Neural cell (in vitro differentiated cells): Measurements from ENCODE around the gene OR52E4.

Source experiments
- EP300 ChIP-seq: fragments of 450-650 bp; conservative IDR thresholded peaks from 2 replicates; pipeline ENCODE4 v1.6.1; 2014; ENCODE audit warnings: antibody characterized with exemption, mild to moderate bottlenecking, moderate library complexity; ENCODE audit not compliant: poor library complexity, severe bottlenecking
- EZH2 ChIP-seq: fragments of 200-600, 300-800 bp; shearing (Covaris generic), sonication (generic); IDR thresholded peaks from 2 replicates; pipeline ENCODE4 v1.6.1; 2014; ENCODE audit warnings: antibody characterized with exemption, low read length, borderline replicate concordance, mild to moderate bottlenecking; ENCODE audit not compliant: insufficient read depth, poor library complexity, severe bottlenecking
- MXI1 ChIP-seq: fragments of 450-650 bp; conservative IDR thresholded peaks from 2 replicates; pipeline ENCODE4 v1.6.1; 2014; ENCODE audit warnings: antibody characterized with exemption, mild to moderate bottlenecking; ENCODE audit not compliant: poor library complexity, severe bottlenecking
- POLR2AphosphoS5 ChIP-seq: IDR thresholded peaks from 2 replicates; pipeline ENCODE4 v1.6.1; 2012
- RAD21 ChIP-seq: fragments of 450-650 bp; conservative IDR thresholded peaks from 2 replicates; pipeline ENCODE4 v1.6.1; 2014; ENCODE audit warnings: antibody characterized with exemption, mild to moderate bottlenecking, moderate library complexity
- TAF1 ChIP-seq: IDR thresholded peaks from 2 replicates; pipeline ENCODE4 v1.6.1; 2012; ENCODE audit warnings: low read depth
- TF ChIP-seq, protein P1 (sequence below): fragments of 450-650 bp; IDR thresholded peaks from 2 replicates; pipeline ENCODE4 v1.5.1; 2014; ENCODE audit warnings: antibody characterized with exemption, mild to moderate bottlenecking, moderate library complexity; ENCODE audit not compliant: poor library complexity, severe bottlenecking
- TF ChIP-seq, protein P2 (sequence below): IDR thresholded peaks from 2 replicates; pipeline ENCODE4 v1.6.1; 2012; ENCODE audit warnings: borderline replicate concordance

- TF ChIP-seq, protein P1, sequence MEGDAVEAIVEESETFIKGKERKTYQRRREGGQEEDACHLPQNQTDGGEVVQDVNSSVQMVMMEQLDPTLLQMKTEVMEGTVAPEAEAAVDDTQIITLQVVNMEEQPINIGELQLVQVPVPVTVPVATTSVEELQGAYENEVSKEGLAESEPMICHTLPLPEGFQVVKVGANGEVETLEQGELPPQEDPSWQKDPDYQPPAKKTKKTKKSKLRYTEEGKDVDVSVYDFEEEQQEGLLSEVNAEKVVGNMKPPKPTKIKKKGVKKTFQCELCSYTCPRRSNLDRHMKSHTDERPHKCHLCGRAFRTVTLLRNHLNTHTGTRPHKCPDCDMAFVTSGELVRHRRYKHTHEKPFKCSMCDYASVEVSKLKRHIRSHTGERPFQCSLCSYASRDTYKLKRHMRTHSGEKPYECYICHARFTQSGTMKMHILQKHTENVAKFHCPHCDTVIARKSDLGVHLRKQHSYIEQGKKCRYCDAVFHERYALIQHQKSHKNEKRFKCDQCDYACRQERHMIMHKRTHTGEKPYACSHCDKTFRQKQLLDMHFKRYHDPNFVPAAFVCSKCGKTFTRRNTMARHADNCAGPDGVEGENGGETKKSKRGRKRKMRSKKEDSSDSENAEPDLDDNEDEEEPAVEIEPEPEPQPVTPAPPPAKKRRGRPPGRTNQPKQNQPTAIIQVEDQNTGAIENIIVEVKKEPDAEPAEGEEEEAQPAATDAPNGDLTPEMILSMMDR: no peak
- TF ChIP-seq POLR2AphosphoS5: no peak
- TF ChIP-seq EP300: no peak
- TF ChIP-seq, protein P2, sequence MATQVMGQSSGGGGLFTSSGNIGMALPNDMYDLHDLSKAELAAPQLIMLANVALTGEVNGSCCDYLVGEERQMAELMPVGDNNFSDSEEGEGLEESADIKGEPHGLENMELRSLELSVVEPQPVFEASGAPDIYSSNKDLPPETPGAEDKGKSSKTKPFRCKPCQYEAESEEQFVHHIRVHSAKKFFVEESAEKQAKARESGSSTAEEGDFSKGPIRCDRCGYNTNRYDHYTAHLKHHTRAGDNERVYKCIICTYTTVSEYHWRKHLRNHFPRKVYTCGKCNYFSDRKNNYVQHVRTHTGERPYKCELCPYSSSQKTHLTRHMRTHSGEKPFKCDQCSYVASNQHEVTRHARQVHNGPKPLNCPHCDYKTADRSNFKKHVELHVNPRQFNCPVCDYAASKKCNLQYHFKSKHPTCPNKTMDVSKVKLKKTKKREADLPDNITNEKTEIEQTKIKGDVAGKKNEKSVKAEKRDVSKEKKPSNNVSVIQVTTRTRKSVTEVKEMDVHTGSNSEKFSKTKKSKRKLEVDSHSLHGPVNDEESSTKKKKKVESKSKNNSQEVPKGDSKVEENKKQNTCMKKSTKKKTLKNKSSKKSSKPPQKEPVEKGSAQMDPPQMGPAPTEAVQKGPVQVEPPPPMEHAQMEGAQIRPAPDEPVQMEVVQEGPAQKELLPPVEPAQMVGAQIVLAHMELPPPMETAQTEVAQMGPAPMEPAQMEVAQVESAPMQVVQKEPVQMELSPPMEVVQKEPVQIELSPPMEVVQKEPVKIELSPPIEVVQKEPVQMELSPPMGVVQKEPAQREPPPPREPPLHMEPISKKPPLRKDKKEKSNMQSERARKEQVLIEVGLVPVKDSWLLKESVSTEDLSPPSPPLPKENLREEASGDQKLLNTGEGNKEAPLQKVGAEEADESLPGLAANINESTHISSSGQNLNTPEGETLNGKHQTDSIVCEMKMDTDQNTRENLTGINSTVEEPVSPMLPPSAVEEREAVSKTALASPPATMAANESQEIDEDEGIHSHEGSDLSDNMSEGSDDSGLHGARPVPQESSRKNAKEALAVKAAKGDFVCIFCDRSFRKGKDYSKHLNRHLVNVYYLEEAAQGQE: no peak
- no peak for TF ChIP-seq MXI1
- no peak for TF ChIP-seq TAF1
- no peak for TF ChIP-seq EZH2
- no peak for TF ChIP-seq RAD21
Measured at GRCh38 chr11:5929571-5930368, 49.3 kb downstream of the OR52E4 start.
